OCI-LY7 (cell line): ENCODE measurements around the gene NTRK1.

ENCODE experiments used
- CTCF ChIP-seq: fragments of 200-600 bp; sonication (generic); conservative IDR thresholded peaks from 2 replicates; pipeline ENCODE4 v1.5.1; 2014; ENCODE audit warnings: mild to moderate bottlenecking, antibody characterized with exemption, low read length, moderate library complexity, mixed read lengths
- EZH2phosphoT487 ChIP-seq: fragments of 200-600 bp; sonication (generic); IDR thresholded peaks from 2 replicates; pipeline ENCODE4 v1.6.1; 2018; ENCODE audit warnings: low read depth, borderline replicate concordance, mild to moderate bottlenecking, mixed run types, antibody characterized with exemption, low read length, moderate library complexity, mixed read lengths

- TF ChIP-seq CTCF = no peak
- no peak for TF ChIP-seq EZH2phosphoT487
Measured at GRCh38 chr1:156923670-156924477, 63.2 kb downstream of the NTRK1 start.
